ENCODE data around the gene ARL5A. TPM values are rescaled to one million over a fixed set of nuclear protein-coding genes. Genes with fewer than 3 reads are reported as not detected.

ARL5A gene
- total RNA-seq, 1 donor from 2014 or later = 30.3 TPM

GRCh38 chr2:151786483-151786882 lies 41.7 kb downstream of the ARL5A start:
- Mint-ChIP-seq H3K27me3 (ENCODE audit: unreplicated experiment) (peaks cover 2% of the 10 kb centered on the region), H3K4me3 (ENCODE audit: unreplicated experiment) (no peak overlapping the region), H3K4me1 (ENCODE audit: low read depth, unreplicated experiment) (no peaks in the 10 kb centered on the region), H3K27ac (ENCODE audit: unreplicated experiment) (no peak overlapping the region), H3K9me3 (ENCODE audit: unreplicated experiment) (peaks cover 1% of the 10 kb centered on the region), H3K36me3 (ENCODE audit: unreplicated experiment) (no peaks in the 10 kb centered on the region)
- TF ChIP-seq, protein P1, sequence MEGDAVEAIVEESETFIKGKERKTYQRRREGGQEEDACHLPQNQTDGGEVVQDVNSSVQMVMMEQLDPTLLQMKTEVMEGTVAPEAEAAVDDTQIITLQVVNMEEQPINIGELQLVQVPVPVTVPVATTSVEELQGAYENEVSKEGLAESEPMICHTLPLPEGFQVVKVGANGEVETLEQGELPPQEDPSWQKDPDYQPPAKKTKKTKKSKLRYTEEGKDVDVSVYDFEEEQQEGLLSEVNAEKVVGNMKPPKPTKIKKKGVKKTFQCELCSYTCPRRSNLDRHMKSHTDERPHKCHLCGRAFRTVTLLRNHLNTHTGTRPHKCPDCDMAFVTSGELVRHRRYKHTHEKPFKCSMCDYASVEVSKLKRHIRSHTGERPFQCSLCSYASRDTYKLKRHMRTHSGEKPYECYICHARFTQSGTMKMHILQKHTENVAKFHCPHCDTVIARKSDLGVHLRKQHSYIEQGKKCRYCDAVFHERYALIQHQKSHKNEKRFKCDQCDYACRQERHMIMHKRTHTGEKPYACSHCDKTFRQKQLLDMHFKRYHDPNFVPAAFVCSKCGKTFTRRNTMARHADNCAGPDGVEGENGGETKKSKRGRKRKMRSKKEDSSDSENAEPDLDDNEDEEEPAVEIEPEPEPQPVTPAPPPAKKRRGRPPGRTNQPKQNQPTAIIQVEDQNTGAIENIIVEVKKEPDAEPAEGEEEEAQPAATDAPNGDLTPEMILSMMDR (IDR thresholded peaks at IDR 0.05; ENCODE audit: partially characterized antibody, unreplicated experiment) = no peak
- DNase-seq = no peak

DNA sequence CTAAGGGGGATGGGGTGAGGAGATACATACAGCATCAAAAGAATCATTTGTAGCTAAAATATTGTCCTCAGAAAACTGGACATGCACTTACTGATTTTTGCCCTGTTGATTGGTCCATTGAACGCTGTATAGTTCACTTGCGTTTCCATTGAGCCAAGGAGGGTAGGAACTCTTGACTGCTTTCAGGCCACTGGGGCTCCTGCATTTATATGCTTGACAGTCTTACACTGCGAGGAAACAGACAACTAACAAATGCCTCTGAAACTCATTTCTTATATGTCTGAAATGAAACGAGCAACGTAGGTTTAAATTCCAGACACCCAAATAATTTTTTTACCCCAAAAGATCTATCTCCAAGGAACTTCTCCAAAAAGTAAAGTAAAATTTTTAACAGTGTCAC lies 42.1 kb downstream of the ARL5A start:
- peaks cover 1% of the 10 kb centered on the region for H3K9me3 Mint-ChIP-seq (ENCODE audit: unreplicated experiment)
- peaks cover 2% of the 10 kb centered on the region for H3K27me3 Mint-ChIP-seq (ENCODE audit: unreplicated experiment)
- no peak for DNase-seq
- no peaks in the 10 kb centered on the region for H3K36me3 Mint-ChIP-seq (ENCODE audit: unreplicated experiment)
- TF ChIP-seq, protein P1 (IDR thresholded peaks at IDR 0.05; ENCODE audit: partially characterized antibody, unreplicated experiment) = no peak
- no peak overlapping the region for H3K27ac Mint-ChIP-seq (ENCODE audit: unreplicated experiment)
- H3K4me1 Mint-ChIP-seq (ENCODE audit: low read depth, unreplicated experiment) = no peaks in the 10 kb centered on the region
- H3K4me3 Mint-ChIP-seq (ENCODE audit: unreplicated experiment) = no peak overlapping the region

- no peaks in the 10 kb centered on the region for H3K4me1 Mint-ChIP-seq (ENCODE audit: low read depth, unreplicated experiment)
- H3K27me3 Mint-ChIP-seq (ENCODE audit: unreplicated experiment) = peaks cover 2% of the 10 kb centered on the region
- H3K27ac Mint-ChIP-seq (ENCODE audit: unreplicated experiment) = no peak overlapping the region
- no peak for DNase-seq
- peaks cover under 1% of the 10 kb centered on the region for H3K9me3 Mint-ChIP-seq (ENCODE audit: unreplicated experiment)
- H3K4me3 Mint-ChIP-seq (ENCODE audit: unreplicated experiment) = no peak overlapping the region
- H3K36me3 Mint-ChIP-seq (ENCODE audit: unreplicated experiment) = peaks cover 14% of the 10 kb centered on the region
- TF ChIP-seq, protein P1 (IDR thresholded peaks at IDR 0.05; ENCODE audit: partially characterized antibody, unreplicated experiment) = no peak
These were observed 45.1 kb downstream of the ARL5A start for GRCh38 chr2:151783133-151783520.

- TF ChIP-seq, protein P1 (IDR thresholded peaks at IDR 0.05; ENCODE audit: partially characterized antibody, unreplicated experiment) = no peak
- H3K4me1 Mint-ChIP-seq (ENCODE audit: low read depth, unreplicated experiment) = no peaks in the 10 kb centered on the region
- H3K4me3 Mint-ChIP-seq (ENCODE audit: unreplicated experiment) = no peak overlapping the region
- peaks cover 15% of the 10 kb centered on the region for H3K36me3 Mint-ChIP-seq (ENCODE audit: unreplicated experiment)
- H3K9me3 Mint-ChIP-seq (ENCODE audit: unreplicated experiment) = no peaks in the 10 kb centered on the region
- H3K27ac Mint-ChIP-seq (ENCODE audit: unreplicated experiment) = no peak overlapping the region
- no peak for DNase-seq
- peaks cover 2% of the 10 kb centered on the region for H3K27me3 Mint-ChIP-seq (ENCODE audit: unreplicated experiment)
These were observed 45.7 kb downstream of the ARL5A start for GRCh38 chr2:151782378-151783132.

- H3K9me3 Mint-ChIP-seq (ENCODE audit: unreplicated experiment) = no peaks in the 10 kb centered on the region
- TF ChIP-seq, protein P1 (IDR thresholded peaks at IDR 0.05; ENCODE audit: partially characterized antibody, unreplicated experiment) = no peak
- DNase-seq = no peak
- H3K27me3 Mint-ChIP-seq (ENCODE audit: unreplicated experiment) = peaks cover 2% of the 10 kb centered on the region
- no peaks in the 10 kb centered on the region for H3K4me1 Mint-ChIP-seq (ENCODE audit: low read depth, unreplicated experiment)
- no peak overlapping the region for H3K27ac Mint-ChIP-seq (ENCODE audit: unreplicated experiment)
- peaks cover 15% of the 10 kb centered on the region for H3K36me3 Mint-ChIP-seq (ENCODE audit: unreplicated experiment)
- H3K4me3 Mint-ChIP-seq (ENCODE audit: unreplicated experiment) = no peak overlapping the region
These were observed 46.6 kb downstream of the ARL5A start for GRCh38 chr2:151781642-151782041.
